Glomerular visceral epithelial cell (primary cell): ENCODE results near the gene CATSPER1.
A peak's percentile ranks its signal among the peaks of the same experiment; 100 is the strongest.
"Not testable (repeated sequence)": the region's sequence is repeated elsewhere in the genome, so short reads cannot be mapped to it uniquely, and the experiment has no call there.

Experiments
- DNase-seq: peaks from one replicate; pipeline ENCODE4 v3.0.0-alpha.2; 2016; ENCODE audit errors: extremely low spot score

Gene CATSPER1

GRCh38 chr11:66020618-66021357 is 5.5 kb downstream of the CATSPER1 start:
- DNase-seq = peak; percentile 86

GRCh38 chr11:66020212-66020611 is 6.1 kb downstream of the CATSPER1 start:
- DNase-seq = no peak

DNA sequence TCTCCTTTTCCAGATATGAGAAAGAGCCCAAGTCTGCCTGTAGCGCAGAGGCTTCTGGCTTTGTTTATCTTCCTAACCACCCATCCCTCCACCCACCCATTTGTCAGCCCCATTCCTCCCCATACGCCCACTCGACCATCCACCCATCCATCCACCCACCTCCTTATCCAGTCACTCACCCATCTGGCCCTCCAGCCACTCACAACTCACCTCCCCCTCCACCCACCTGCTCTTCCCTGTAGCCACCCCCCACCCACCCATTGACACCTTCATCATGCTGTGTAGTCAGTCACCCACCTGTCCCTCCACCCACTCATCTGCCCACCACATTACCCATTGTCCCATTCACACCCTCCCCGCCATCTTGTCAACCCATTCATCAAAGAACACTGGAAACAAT is 9.0 kb downstream of the CATSPER1 start:
- DNase-seq = no peak

GRCh38 chr11:66016793-66017177 is 9.5 kb downstream of the CATSPER1 start:
- no peak for DNase-seq

DNA sequence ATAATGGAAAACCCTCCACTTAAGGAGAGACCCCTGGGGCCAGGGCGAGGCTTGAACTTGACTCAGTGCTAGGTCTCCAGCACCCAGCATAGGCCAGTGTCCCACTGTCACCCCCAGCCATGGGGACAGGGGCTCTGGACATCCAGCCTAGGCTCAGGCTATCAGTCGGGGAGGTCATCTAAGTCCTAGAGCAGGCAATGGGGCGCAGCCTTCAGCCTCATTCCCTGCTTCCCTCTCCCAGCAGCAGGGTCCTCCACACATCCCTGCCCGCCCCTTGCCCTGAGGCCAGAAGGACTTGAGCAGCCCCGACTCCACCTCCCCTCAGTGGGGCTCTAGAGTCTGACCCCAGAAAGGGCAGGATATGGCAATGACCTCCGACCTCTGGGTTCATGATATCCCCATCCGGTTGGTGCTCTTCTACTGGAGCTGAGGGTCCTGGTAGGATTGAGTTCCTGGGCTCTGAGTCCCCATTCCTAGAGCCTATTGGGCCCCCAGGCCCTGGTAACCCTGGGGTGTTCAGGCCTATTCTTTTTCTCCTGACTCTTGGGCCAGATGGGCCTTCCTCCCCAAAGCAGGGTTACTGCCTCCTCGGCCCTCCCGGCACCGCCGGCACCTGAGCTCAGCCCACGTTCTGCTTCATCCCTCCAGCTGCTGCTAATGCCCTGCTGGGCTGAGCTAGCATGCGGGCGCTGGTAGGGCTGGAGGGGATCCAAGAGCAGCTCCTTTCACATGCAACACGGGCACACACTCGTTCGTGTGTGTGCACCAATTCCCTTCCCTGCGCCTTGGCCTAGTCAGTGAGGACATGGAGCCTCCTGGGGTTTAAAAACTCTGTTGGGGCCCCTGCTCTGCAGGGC is 10.1 kb downstream of the CATSPER1 start:
- DNase-seq = no peak

GRCh38 chr11:66015454-66015881 is 10.8 kb downstream of the CATSPER1 start:
- peak; percentile 71 for DNase-seq

- DNase-seq = no peak
Observed at GRCh38 chr11:66014804-66015453, 11.3 kb downstream of the CATSPER1 start.

- no peak for DNase-seq
Observed at GRCh38 chr11:66013762-66014100, 12.5 kb downstream of the CATSPER1 start.

DNA sequence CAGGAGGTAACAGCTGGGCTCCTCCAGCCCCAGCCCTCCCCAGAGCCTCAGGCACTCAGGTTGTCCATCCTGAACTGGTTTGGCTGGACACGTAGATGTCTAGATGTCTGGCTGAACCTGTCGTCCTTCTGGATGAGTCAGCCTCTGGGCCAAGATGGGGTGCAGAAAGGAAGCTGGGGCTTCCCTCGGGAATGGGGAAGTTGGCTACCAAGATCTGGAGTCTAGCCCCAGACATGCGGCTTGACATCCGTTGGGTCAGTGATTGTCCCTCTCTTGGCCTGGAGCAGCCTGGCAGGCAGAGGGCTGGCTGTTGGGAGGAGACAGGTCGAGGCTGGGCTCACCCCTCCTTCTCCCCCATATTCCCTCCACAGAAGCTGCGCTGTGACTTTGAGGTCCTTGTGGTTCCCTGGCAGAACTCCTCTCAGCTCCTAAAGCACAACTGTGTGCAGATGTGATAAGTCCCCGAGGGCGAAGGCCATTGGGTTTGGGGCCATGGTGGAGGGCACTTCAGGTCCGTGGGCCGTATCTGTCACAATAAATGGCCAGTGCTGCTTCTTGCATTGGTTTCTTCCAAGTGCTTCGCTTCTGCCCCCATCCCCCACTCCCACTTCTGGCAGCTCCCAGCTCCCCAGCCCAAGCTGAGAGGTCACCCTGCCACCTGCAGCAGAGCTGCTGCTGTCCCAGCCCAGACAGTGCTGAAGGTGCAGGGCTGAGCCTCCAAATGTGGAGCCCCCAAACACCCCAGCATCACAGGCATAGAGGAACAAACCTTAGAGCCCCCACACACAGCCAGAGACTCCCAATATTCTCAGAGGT is 13.1 kb downstream of the CATSPER1 start:
- peak; percentile 23 for DNase-seq

DNA sequence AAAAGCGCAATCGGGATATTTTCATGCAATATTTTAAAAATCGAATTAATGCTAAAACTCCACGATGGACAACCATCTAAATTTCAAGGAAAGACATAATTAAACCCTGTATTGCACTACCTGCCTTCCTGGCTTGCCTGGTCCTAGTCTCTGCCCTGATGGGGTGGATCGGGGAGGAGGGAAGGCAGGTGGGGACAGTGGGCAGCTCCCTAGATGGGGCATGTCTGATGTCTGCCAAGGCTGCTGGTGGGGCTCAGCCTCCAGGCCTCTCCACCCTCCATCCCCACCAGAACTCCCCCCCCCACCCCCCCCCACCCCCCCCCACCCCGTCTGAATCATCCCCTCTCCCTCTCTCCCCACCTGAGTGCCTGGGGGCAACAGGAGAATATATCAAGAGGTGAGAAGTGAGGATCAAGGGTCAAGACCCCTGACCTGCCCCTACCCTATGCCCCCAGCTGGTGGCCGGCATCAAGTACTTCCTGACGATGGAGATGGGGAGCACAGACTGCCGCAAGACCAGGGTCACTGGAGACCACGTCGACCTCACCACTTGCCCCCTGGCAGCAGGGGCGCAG is 13.8 kb downstream of the CATSPER1 start:
- DNase-seq = no peak

DNA sequence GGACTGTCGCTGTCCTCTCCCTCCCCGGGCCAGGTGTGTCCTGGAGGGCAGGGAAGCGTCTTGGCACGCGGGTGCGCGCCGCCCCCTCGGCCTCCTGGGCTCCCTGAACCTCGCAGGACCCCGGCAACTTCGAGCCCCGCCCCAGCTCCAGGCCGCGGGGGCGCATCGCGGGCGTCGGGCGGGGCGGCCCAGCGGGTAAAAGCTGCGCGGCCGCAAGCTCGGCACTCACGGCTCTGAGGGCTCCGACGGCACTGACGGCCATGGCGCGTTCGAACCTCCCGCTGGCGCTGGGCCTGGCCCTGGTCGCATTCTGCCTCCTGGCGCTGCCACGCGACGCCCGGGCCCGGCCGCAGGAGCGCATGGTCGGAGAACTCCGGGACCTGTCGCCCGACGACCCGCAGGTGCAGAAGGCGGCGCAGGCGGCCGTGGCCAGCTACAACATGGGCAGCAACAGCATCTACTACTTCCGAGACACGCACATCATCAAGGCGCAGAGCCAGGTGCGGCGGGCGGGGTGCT is 14.4 kb downstream of the CATSPER1 start, which contains the start of gene CST6:
Gene CST6 (plus strand): TSS at position 224 of the 519 bp plus-strand sequence. CDS start 37 bp downstream, at position 261.
- DNase-seq = no peak

DNA sequence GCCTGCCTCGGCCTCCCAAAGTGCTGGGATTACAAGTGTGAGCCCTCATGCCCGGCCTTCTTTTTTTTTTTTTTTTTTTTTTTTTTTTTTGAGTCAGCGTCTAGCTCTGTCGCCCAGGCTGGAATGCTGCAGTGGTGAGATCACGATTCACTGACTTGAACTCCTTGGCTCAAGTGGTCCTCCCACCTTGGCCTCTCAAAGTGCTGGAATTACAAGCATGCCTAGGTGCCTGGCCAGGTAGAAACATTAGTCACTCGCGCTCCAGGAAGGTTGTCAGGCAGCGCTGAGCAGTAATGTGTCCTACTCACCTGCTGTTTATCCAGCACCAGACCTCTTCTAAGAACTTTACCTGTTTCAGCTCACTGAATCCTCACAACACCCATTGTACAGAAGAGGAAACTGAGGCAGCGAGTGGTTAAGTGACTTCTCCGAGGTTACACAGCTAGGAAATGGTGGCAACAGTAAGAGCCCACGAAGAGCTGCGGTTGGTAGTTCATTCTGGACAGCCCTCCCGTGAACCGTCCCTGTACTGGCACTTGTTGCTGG is 15.0 kb downstream of the CATSPER1 start:
- peak; percentile 81 for DNase-seq

DNA sequence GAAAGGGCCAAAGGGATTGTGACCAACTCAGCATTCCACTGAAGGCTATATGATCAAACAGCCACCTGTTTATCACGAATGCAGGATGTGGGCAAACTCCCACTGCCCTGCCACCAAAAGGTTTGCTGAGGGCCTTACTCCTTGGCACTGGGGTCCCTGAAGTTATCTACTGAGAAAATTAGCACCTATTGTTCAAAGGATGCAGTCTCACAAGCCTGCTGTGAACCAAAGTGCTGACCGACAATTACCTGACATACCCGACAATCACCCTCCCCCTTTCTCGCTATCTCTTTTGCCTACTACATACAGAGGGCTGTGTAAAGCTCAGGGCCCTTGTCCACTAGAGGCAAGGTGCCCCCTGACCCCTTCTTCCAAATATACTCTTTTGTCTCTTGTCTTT is 16.2 kb downstream of the CATSPER1 start:
- DNase-seq = not testable (repeated sequence)

- DNase-seq = peak; percentile 64
Observed at GRCh38 chr11:66008468-66009101, 17.7 kb downstream of the CATSPER1 start.

GRCh38 chr11:66008095-66008467 is 18.2 kb downstream of the CATSPER1 start:
- no peak for DNase-seq

GRCh38 chr11:66007201-66007634 is 19.1 kb downstream of the CATSPER1 start:
- no peak for DNase-seq

- DNase-seq = no peak
Observed at GRCh38 chr11:66006891-66007176, 19.4 kb downstream of the CATSPER1 start.

DNA sequence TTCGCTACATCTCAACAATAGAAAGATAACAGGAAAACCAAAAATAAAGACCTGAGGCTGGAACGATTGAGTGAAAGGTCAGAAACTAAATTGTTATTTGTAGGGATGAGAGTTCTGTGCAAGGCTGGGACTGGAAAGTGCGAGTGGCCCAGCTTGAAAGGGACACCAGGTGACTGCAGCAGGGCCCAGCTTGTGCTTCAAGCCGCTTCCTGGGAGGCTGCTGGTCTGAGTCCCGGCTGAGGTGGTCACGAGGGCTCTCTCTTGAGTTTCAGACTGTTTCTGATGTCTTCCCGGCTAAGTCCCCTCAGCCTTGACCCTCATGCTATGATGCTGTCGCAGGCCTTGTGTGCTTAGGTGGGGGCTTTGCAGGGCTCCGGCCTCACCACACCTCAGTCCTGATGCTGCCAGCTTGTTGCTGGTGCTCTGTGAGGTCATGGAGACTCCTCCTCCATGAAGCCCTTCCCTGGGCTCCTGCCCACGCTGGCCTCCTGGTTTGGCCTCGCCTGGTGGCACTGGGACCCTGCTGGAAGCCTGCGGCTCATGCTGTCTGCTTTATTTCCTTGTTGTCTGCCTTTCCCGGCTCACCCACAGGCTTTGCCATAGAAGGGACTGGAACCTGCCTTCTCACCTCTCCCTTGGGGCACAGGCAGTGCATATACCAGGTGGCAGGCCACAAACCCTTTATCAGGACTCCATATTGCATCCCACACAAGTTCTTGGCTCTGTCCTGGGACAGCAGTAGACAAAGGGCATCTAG is 20.0 kb downstream of the CATSPER1 start:
- DNase-seq = no peak

- DNase-seq = no peak
Observed at GRCh38 chr11:66004186-66004585, 22.1 kb downstream of the CATSPER1 start.

- DNase-seq = no peak
Observed at GRCh38 chr11:66003291-66003690, 23.0 kb downstream of the CATSPER1 start.
